Neuronal stem cell (in vitro differentiated cells): ENCODE results near the gene TUBE1.
A peak's percentile ranks its signal among the peaks of the same experiment; 100 is the strongest.

ENCODE experiments used
- DNase-seq: peaks from one replicate; pipeline ENCODE4 v3.0.0-alpha.2; 2013; ENCODE audit warnings: low spot score
- H2AFZ ChIP-seq: one replicate; pipeline ENCODE4 v1.6.1; 2013; ENCODE audit warnings: mild to moderate bottlenecking, low read length, inconsistent platforms
- H2AK5ac ChIP-seq: 2 replicates; pipeline ENCODE4 v1.6.1; 2013; ENCODE audit warnings: low read depth, mild to moderate bottlenecking, inconsistent platforms, low read length, moderate library complexity, mixed read lengths
- H2BK120ac ChIP-seq: 2 replicates; pipeline ENCODE4 v1.6.1; 2013; ENCODE audit warnings: low read depth, mild to moderate bottlenecking, inconsistent platforms, low read length, moderate library complexity, mixed read lengths
- H2BK12ac ChIP-seq: one replicate; pipeline ENCODE4 v1.6.1; 2013; ENCODE audit warnings: low read length, inconsistent platforms
- H2BK15ac ChIP-seq: 2 replicates; pipeline ENCODE4 v1.6.1; 2013; ENCODE audit warnings: mild to moderate bottlenecking, low read length, inconsistent platforms, mixed read lengths
- H2BK5ac ChIP-seq: one replicate; pipeline ENCODE4 v1.6.1; 2013; ENCODE audit warnings: inconsistent platforms, mild to moderate bottlenecking, low read length, moderate library complexity
- H3K14ac ChIP-seq: one replicate; pipeline ENCODE4 v1.6.1; 2013; ENCODE audit warnings: low read length, inconsistent platforms
- H3K18ac ChIP-seq: 2 replicates; pipeline ENCODE4 v1.6.1; 2013; ENCODE audit warnings: low read length, inconsistent platforms
- H3K23ac ChIP-seq: 2 replicates; pipeline ENCODE4 v1.6.1; 2013; ENCODE audit warnings: low read depth, mild to moderate bottlenecking, mixed read lengths, low read length, inconsistent platforms; ENCODE audit not compliant: poor library complexity
- H3K27ac ChIP-seq: replicated peaks from 3 replicates; pipeline ENCODE4 v1.5.1; 2013; ENCODE audit warnings: low read length, inconsistent platforms
- H3K27me3 ChIP-seq, 3 experiments: 2 replicates each; pipeline ENCODE4 v1.6.1; 2013; ENCODE audit warnings: low read length in 3 of 3, mild to moderate bottlenecking in 2 of 3, inconsistent platforms in 1 of 3, low read depth in 1 of 3, mixed read lengths in 1 of 3, moderate library complexity in 1 of 3; ENCODE audit not compliant: control insufficient read depth in 3 of 3, insufficient read depth in 3 of 3
- H3K36me3 ChIP-seq, 2 donors: replicated peaks in 1 of 2; 2 replicates each; pipeline ENCODE4 v1.6.1; 2013; ENCODE audit warnings: low read length in 2 of 2; ENCODE audit not compliant: control insufficient read depth in 2 of 2, insufficient read depth in 2 of 2
- H3K4ac ChIP-seq: 2 replicates; pipeline ENCODE4 v1.6.1; 2013; ENCODE audit warnings: inconsistent platforms, mild to moderate bottlenecking, low read length, moderate library complexity
- H3K4me1 ChIP-seq, 2 donors: 1 replicate in 1 of 2; 2 replicates in 1 of 2; pipeline ENCODE4 v1.6.1; 2013; ENCODE audit warnings: low read length in 2 of 2, low read depth in 1 of 2; ENCODE audit not compliant: control insufficient read depth in 2 of 2, insufficient read depth in 1 of 2
- H3K4me2 ChIP-seq: one replicate; pipeline ENCODE4 v1.6.1; 2013; ENCODE audit warnings: mild to moderate bottlenecking, low read length, inconsistent platforms; ENCODE audit not compliant: insufficient read depth, poor library complexity, severe bottlenecking
- H3K4me3 ChIP-seq, 2 donors: 2 replicates each; pipeline ENCODE4 v1.5.1; 2013; ENCODE audit warnings: low read length in 2 of 2, mild to moderate bottlenecking in 2 of 2, inconsistent platforms in 1 of 2, moderate library complexity in 1 of 2
- H3K79me1 ChIP-seq: one replicate; pipeline ENCODE4 v1.6.1; 2013; ENCODE audit warnings: low read depth, mild to moderate bottlenecking, inconsistent platforms, low read length, moderate library complexity
- H3K9ac ChIP-seq: one replicate; pipeline ENCODE4 v1.6.1; 2013; ENCODE audit warnings: mild to moderate bottlenecking, low read depth, low read length, inconsistent platforms; ENCODE audit not compliant: poor library complexity
- H3K9me3 ChIP-seq, 2 donors: replicated peaks in 1 of 2; 2 replicates each; pipeline versions ENCODE3 to v1.6.1; 2013; ENCODE audit warnings: low read length in 2 of 2, mild to moderate bottlenecking in 2 of 2, inconsistent platforms in 1 of 2, low read depth in 1 of 2, mixed read lengths in 1 of 2, moderate library complexity in 1 of 2; ENCODE audit not compliant: control insufficient read depth in 2 of 2, insufficient read depth in 1 of 2
- H4K8ac ChIP-seq: one replicate; pipeline ENCODE4 v1.6.1; 2013; ENCODE audit warnings: low read depth, mild to moderate bottlenecking, inconsistent platforms, low read length, moderate library complexity
- H4K91ac ChIP-seq: one replicate; pipeline ENCODE4 v1.6.1; 2013; ENCODE audit warnings: low read length, low read depth, mild to moderate bottlenecking, inconsistent platforms; ENCODE audit not compliant: poor library complexity
- WGBS, 2 donors: extraction: QIAGEN DNeasy Blood & Tissue Kit; methylation state at CpG; one replicate each; pipeline ENCODE4 v1.1.7; 2013; ENCODE audit warnings: missing lambda C conversion rate in 2 of 2, mixed read lengths in 1 of 2; ENCODE audit not compliant: insufficient read length in 2 of 2, insufficient replicate concordance in 1 of 2; ENCODE audit errors: extremely low coverage in 2 of 2; 5-methylcytosine and 5-hydroxymethylcytosine counted together

The TUBE1 gene

DNA sequence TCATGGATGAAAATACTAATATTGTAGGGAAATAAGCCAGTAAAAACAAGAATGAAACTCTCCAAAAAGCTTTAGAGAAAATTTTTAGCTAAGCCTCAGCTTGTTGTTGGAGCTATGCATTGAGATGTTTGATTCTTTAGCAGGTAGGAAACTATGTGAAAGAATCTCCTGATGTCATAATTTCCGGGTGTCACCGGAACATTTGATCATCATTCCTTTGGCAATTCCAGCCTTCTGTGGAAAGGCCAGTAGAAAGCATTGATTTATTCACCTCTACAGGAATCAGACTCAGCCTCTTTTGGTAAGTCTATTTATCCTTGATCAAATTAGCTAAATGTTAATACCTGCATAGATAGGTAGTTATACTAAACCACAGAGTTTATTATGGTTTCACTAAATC is 9.6 kb upstream of the TUBE1 start:
- DNase-seq, result no peak
- H2BK120ac ChIP-seq, result no peak overlapping the region
- H3K9ac ChIP-seq, result no peak overlapping the region
- H3K27ac ChIP-seq, result no peak overlapping the region
- H3K4ac ChIP-seq, result no peak overlapping the region
- H4K8ac ChIP-seq, result no peak overlapping the region
- no peak overlapping the region for H2BK12ac ChIP-seq
- H3K4me2 ChIP-seq, result no peak overlapping the region
- H2AFZ ChIP-seq, result no peak overlapping the region
- H4K91ac ChIP-seq, result no peak overlapping the region
- no peak overlapping the region for H3K14ac ChIP-seq
- H3K23ac ChIP-seq, result no peak overlapping the region
- H2BK5ac ChIP-seq, result no peak overlapping the region
- no peaks in the 10 kb centered on the region for H3K4me1 ChIP-seq
- peaks cover 0 to 24% of the 10 kb centered on the region in 2 donors for H3K36me3 ChIP-seq
- no peaks in the 10 kb centered on the region for H3K79me1 ChIP-seq
- H2AK5ac ChIP-seq, result no peak overlapping the region
- H3K9me3 ChIP-seq, result no peaks in the 10 kb centered on the region
- H3K4me3 ChIP-seq, result no peak overlapping the region
- no peaks in the 10 kb centered on the region for H3K27me3 ChIP-seq
- WGBS, 2 donors, result no CpG with 5 or more reads among the region's 2 CpGs
- H2BK15ac ChIP-seq, result no peak overlapping the region
- H3K18ac ChIP-seq, result no peak overlapping the region

DNA sequence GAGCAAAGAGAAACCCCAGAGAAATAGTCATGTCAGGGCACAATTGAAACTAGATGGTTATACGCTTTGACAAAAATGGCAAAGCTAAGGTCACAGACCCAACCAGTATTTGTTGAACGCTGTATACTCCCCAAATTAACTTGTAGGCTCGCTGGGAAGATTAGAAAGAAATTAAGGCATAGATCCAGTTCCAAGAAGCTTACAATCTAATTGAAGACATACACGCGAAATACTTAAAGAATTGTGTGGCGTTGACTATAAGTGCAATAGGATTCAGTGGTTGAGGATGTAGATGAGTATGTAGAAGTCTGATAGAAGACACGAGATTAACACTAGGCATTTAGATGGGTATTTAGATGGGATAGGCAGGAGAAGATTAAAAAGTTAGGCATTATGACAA is 634 bp upstream of the TUBE1 start:
- DNase-seq, result peak; percentile 2
- Histone ChIP-seq H3K27ac (no peak overlapping the region), H4K91ac (no peak overlapping the region), H3K4me1 (peaks cover 2 to 4% of the 10 kb centered on the region in 2 donors), H2BK120ac (no peak overlapping the region), H3K14ac (no peak overlapping the region), H3K4me3 (peak overlapping the region; percentile 75 to 90), H4K8ac (no peak overlapping the region), H2BK15ac (no peak overlapping the region), H2AFZ (peak overlapping the region; percentile 92), H3K79me1 (peaks cover 2% of the 10 kb centered on the region), H3K9ac (no peak overlapping the region), H3K18ac (no peak overlapping the region), H2BK5ac (no peak overlapping the region), H2BK12ac (no peak overlapping the region), H3K27me3 (peaks cover 0 to 2% (median 0%) of the 10 kb centered on the region in 3 experiments), H3K4me2 (peak overlapping the region; percentile 75), H3K4ac (no peak overlapping the region), H3K9me3 (peaks cover 0 to 5% of the 10 kb centered on the region in 2 donors), H2AK5ac (no peak overlapping the region), H3K23ac (no peak overlapping the region), H3K36me3 (peaks cover 1 to 26% of the 10 kb centered on the region in 2 donors)
- WGBS, 2 donors, result no CpG with 5 or more reads among the region's 7 CpGs

DNA sequence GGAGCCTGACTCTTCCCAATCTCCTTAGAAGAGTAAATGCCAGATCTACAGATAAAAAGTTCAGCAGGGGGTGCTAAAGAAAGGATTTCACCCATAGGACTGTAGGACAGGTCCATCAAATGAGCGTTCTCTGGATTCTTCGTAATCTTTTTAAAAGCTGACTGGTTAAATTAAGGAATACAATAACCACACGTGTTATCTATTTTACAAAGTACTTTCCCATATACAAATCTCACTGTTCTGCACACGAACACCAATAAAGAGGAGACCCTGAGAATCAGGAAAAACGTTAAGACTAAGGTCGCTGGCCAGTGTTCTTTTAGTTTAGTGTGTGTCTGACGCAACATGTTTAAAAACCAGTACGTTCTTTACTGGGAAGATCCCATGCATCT is 542 bp downstream of the TUBE1 start:
- Histone ChIP-seq H3K9me3 (peaks cover 0 to 5% of the 10 kb centered on the region in 2 donors), H2BK15ac (no peak overlapping the region), H3K4me1 (peaks cover 2 to 4% of the 10 kb centered on the region in 2 donors), H3K4ac (no peak overlapping the region), H3K4me3 (peak overlapping the region; percentile 75 to 90), H3K18ac (peak overlapping the region; percentile 91), H3K36me3 (peaks cover 1 to 33% of the 10 kb centered on the region in 2 donors), H2AFZ (peak overlapping the region; percentile 92), H2BK120ac (no peak overlapping the region), H4K91ac (no peak overlapping the region), H3K4me2 (peak overlapping the region; percentile 75), H2BK12ac (no peak overlapping the region), H3K79me1 (peaks cover 2% of the 10 kb centered on the region), H3K14ac (peak overlapping the region; percentile 67), H3K27me3 (peaks cover 0 to 2% (median 0%) of the 10 kb centered on the region in 3 experiments), H3K27ac (peak overlapping the region; percentile 62), H2BK5ac (peak overlapping the region; percentile 83), H4K8ac (no peak overlapping the region), H3K9ac (peak overlapping the region; percentile 91), H3K23ac (no peak overlapping the region), H2AK5ac (no peak overlapping the region)
- DNase-seq, result no peak
- no CpG with 5 or more reads among the region's 8 CpGs for WGBS, 2 donors

GRCh38 chr6:112085286-112086065 is 1.8 kb downstream of the TUBE1 start:
- H3K23ac ChIP-seq, result no peak overlapping the region
- H3K27ac ChIP-seq, result no peak overlapping the region
- no peak overlapping the region for H2BK120ac ChIP-seq
- H2BK15ac ChIP-seq, result no peak overlapping the region
- H2AFZ ChIP-seq, result no peak overlapping the region
- H3K79me1 ChIP-seq, result peaks cover 2% of the 10 kb centered on the region
- no peak overlapping the region for H3K14ac ChIP-seq
- no peak overlapping the region for H4K8ac ChIP-seq
- no peak for DNase-seq
- no peak overlapping the region for H2AK5ac ChIP-seq
- H2BK12ac ChIP-seq, result no peak overlapping the region
- H3K4me1 ChIP-seq, result peaks cover 2 to 4% of the 10 kb centered on the region in 2 donors
- no peak overlapping the region for H3K4me3 ChIP-seq
- H3K9ac ChIP-seq, result no peak overlapping the region
- no CpG with 5 or more reads among the region's 8 CpGs for WGBS, 2 donors
- no peak overlapping the region for H3K4ac ChIP-seq
- H3K36me3 ChIP-seq, result peaks cover 1 to 44% of the 10 kb centered on the region in 2 donors
- H3K4me2 ChIP-seq, result no peak overlapping the region
- H3K27me3 ChIP-seq, result peaks cover 0 to 2% (median 0%) of the 10 kb centered on the region in 3 experiments
- no peak overlapping the region for H3K18ac ChIP-seq
- no peak overlapping the region for H2BK5ac ChIP-seq
- H3K9me3 ChIP-seq, result peaks cover 0 to 5% of the 10 kb centered on the region in 2 donors
- no peak overlapping the region for H4K91ac ChIP-seq
